GM23338 (cell line): Measurements from ENCODE around the gene IFNG-AS1. TPM values are rescaled to one million over a fixed set of nuclear protein-coding genes. Genes with fewer than 3 reads are reported as not detected.

Experiments
- ATAC-seq: fragments of 200-7000 bp; cut with Tn5 transposase; 3 replicates; pipeline ENCODE4 v1.9.1; 2020
- DNase-seq: peaks from one replicate; pipeline ENCODE4 v3.0.0-alpha.2; 2015; ENCODE audit warnings: low spot score
- H2AFZ ChIP-seq: fragments of 200-600 bp; sonication (generic); 2 replicates; pipeline ENCODE4 v1.8.0; 2016; ENCODE audit warnings: antibody characterized with exemption, mild to moderate bottlenecking, moderate library complexity
- H3F3A ChIP-seq: fragments of 200-600 bp; sonication (generic); replicated peaks from 2 replicates; pipeline ENCODE4 v1.8.0; 2017; ENCODE audit warnings: antibody characterized with exemption, mixed run types, low read depth
- H3K27ac ChIP-seq: fragments of 200-600 bp; sonication (generic); 2 replicates; pipeline ENCODE4 v1.6.1; 2016; ENCODE audit warnings: low read depth
- H3K27me3 ChIP-seq: fragments of 200-600 bp; sonication (generic); 2 replicates; pipeline ENCODE4 v1.8.0; 2016; ENCODE audit warnings: mild to moderate bottlenecking, mixed run types, moderate library complexity; ENCODE audit not compliant: insufficient read depth
- H3K36me3 ChIP-seq: fragments of 200-600 bp; sonication (generic); 2 replicates; pipeline ENCODE4 v1.8.0; 2016; ENCODE audit warnings: mild to moderate bottlenecking; ENCODE audit not compliant: insufficient read depth
- H3K4me1 ChIP-seq: fragments of 200-600 bp; sonication (generic); 2 replicates; pipeline ENCODE4 v1.8.0; 2016; ENCODE audit warnings: mild to moderate bottlenecking, moderate library complexity; ENCODE audit not compliant: insufficient read depth
- H3K4me2 ChIP-seq: fragments of 200-600 bp; sonication (generic); 2 replicates; pipeline ENCODE4 v1.7.1; 2017; ENCODE audit warnings: mixed run types
- H3K4me3 ChIP-seq: fragments of 200-600 bp; sonication (generic); 2 replicates; pipeline ENCODE4 v1.6.1; 2016; ENCODE audit warnings: mixed run types
- H3K79me2 ChIP-seq: fragments of 200-600 bp; sonication (generic); replicated peaks from 2 replicates; pipeline ENCODE4 v1.8.0; 2017; ENCODE audit warnings: mild to moderate bottlenecking; ENCODE audit not compliant: insufficient read depth
- H3K9me2 ChIP-seq: fragments of 200-600 bp; sonication (generic); 2 replicates; pipeline ENCODE4 v1.8.0; 2017; ENCODE audit not compliant: insufficient read depth
- H4K20me1 ChIP-seq: fragments of 200-600 bp; sonication (generic); replicated peaks from 2 replicates; pipeline ENCODE4 v1.8.0; 2017; ENCODE audit warnings: mild to moderate bottlenecking; ENCODE audit not compliant: insufficient read depth
- H3K27ac Mint-ChIP-seq: 2 replicates; pipeline ENCODE4 v1.8.0; 2020; ENCODE audit warnings: inconsistent platforms, mild to moderate bottlenecking, moderate library complexity, mixed read lengths
- H3K27me3 Mint-ChIP-seq: 3 replicates; pipeline ENCODE4 v1.8.0; 2022; ENCODE audit warnings: low read depth, mild to moderate bottlenecking, moderate library complexity, mixed read lengths, inconsistent platforms; ENCODE audit not compliant: insufficient read depth, poor library complexity
- H3K36me3 Mint-ChIP-seq: 3 replicates; pipeline ENCODE4 v1.8.0; 2021; ENCODE audit warnings: low read depth, mild to moderate bottlenecking, inconsistent platforms, moderate library complexity, mixed read lengths
- H3K4me1 Mint-ChIP-seq: 3 replicates; pipeline ENCODE4 v1.8.0; 2020; ENCODE audit warnings: mild to moderate bottlenecking, inconsistent platforms, mixed read lengths
- H3K4me3 Mint-ChIP-seq: 3 replicates; pipeline ENCODE4 v1.8.0; 2021; ENCODE audit warnings: moderate library complexity, mild to moderate bottlenecking, inconsistent platforms, mixed read lengths
- H3K9me3 Mint-ChIP-seq: 3 replicates; pipeline ENCODE4 v1.8.0; 2020; ENCODE audit warnings: moderate library complexity, mild to moderate bottlenecking, inconsistent platforms, mixed read lengths
- CREB1 ChIP-seq: fragments of 250-450 bp; sonication (Bioruptor Pico); IDR thresholded peaks from 2 replicates; pipeline ENCODE4 v1.5.0; 2020; ENCODE audit warnings: low read depth, mild to moderate bottlenecking, moderate library complexity
- EZH2 ChIP-seq: fragments of 200-600 bp; sonication (generic); IDR thresholded peaks from one replicate; pipeline ENCODE4 v1.8.0; 2017; ENCODE audit warnings: antibody characterized with exemption, mild to moderate bottlenecking, low read depth; ENCODE audit not compliant: unreplicated experiment
- EZH2phosphoT487 ChIP-seq: fragments of 200-600 bp; sonication (generic); IDR thresholded peaks from one replicate; pipeline ENCODE4 v1.8.1; 2018; ENCODE audit warnings: antibody characterized with exemption; ENCODE audit not compliant: unreplicated experiment
- JUNB ChIP-seq: IDR thresholded peaks from one replicate; pipeline ENCODE4 v1.6.1; 2016; ENCODE audit warnings: antibody characterized with exemption; ENCODE audit not compliant: unreplicated experiment
- NANOG ChIP-seq: IDR thresholded peaks from 2 replicates; pipeline ENCODE4 v1.6.1; 2016; ENCODE audit warnings: antibody characterized with exemption, borderline replicate concordance
- POLR2AphosphoS5 ChIP-seq: IDR thresholded peaks from 2 replicates; pipeline ENCODE4 v1.6.1; 2016; ENCODE audit warnings: antibody characterized with exemption, low read depth
- STAT1 ChIP-seq: IDR thresholded peaks from one replicate; pipeline ENCODE4 v1.6.1; 2016; ENCODE audit warnings: antibody characterized with exemption; ENCODE audit not compliant: unreplicated experiment
- ZNF114 ChIP-seq: fragments of 250-450 bp; sonication (Bioruptor Pico); IDR thresholded peaks from 2 replicates; pipeline ENCODE4 v1.5.0; 2020; ENCODE audit warnings: mild to moderate bottlenecking, moderate library complexity
- ZNF331 ChIP-seq: fragments of 250-450 bp; sonication (Bioruptor Pico); IDR thresholded peaks from 2 replicates; pipeline ENCODE4 v1.5.0; 2020; ENCODE audit warnings: low read depth, mild to moderate bottlenecking, moderate library complexity
- polyA plus RNA-seq: library from polyadenylated mRNA; unstranded; fragments of >200 nt; fragmentation: Nextera tagmentation; extraction: Ambion mirVana; gene quantifications from 2 replicates; pipeline ENCODE4 v1.2.1, GENCODE V29; 2016
- total RNA-seq: library from RNA; depleted of rRNA; stranded (reverse); fragments of >200 nt; shearing (Covaris generic); gene quantifications from 2 replicates; pipeline ENCODE4 v1.2.3, GENCODE V29; 2014
- TF ChIP-seq, protein P1 (sequence below): IDR thresholded peaks from 2 replicates; pipeline ENCODE4 v1.6.1; 2016; ENCODE audit warnings: antibody characterized with exemption
- TF ChIP-seq, protein P2 (sequence below), 2 experiments: fragments of 200-600 bp in 1 of 2; sonication (generic) in 1 of 2; conservative IDR thresholded peaks; 2 replicates each; pipeline versions ENCODE4 v1.5.1 to v1.6.1; 2016 to 2017; ENCODE audit warnings: antibody characterized with exemption in 2 of 2, low read depth in 2 of 2, mild to moderate bottlenecking in 2 of 2, moderate library complexity in 1 of 2
- TF ChIP-seq, protein P3 (sequence below): IDR thresholded peaks from one replicate; pipeline ENCODE4 v1.6.1; 2018; ENCODE audit warnings: antibody characterized with exemption; ENCODE audit not compliant: unreplicated experiment

Gene IFNG-AS1
- total and polyA plus RNA-seq, 2 experiments from 2014 or later, result not detected

DNA sequence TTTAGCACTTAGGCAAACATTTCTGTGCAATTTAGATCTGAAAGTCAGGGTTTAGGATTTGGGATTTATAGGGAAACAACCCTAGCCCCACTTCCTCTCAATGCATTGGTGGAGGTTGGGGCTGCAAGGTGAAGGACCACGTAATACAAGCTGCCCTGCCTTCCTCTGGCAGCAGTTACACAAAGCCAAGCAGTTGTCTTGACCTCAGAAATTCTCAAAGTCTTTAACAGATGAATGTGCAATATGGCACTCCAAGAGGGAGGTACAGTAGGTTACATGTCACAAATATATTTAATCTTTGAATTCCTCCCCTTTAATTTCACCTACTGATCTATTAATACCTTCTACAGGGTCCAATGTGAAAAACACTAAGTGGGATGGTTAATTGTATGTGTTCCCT lies 23.9 kb downstream of the IFNG-AS1 start:
- Histone ChIP-seq H3K4me3 (no peak overlapping the region), H3K4me1 (peaks cover 8% of the 10 kb centered on the region; the same call in 1 of the 2 replicates), H2AFZ (no peak overlapping the region), H3K9me2 (peaks cover 19% of the 10 kb centered on the region; the same call in 1 of the 2 replicates), H4K20me1 (no peaks in the 10 kb centered on the region), H3K79me2 (no peaks in the 10 kb centered on the region), H3K27me3 (no peaks in the 10 kb centered on the region), H3K4me2 (no peak overlapping the region), H3F3A (no peaks in the 10 kb centered on the region), H3K27ac (no peak overlapping the region), H3K36me3 (no peaks in the 10 kb centered on the region)
- Mint-ChIP-seq H3K27ac (no peak overlapping the region), H3K4me3 (no peak overlapping the region), H3K4me1 (peaks cover 13% of the 10 kb centered on the region; the same call in 2 of the 3 replicates), H3K36me3 (no peaks in the 10 kb centered on the region), H3K27me3 (peaks cover 1% of the 10 kb centered on the region), H3K9me3 (no peaks in the 10 kb centered on the region; the same call in 2 of the 3 replicates)
- ATAC-seq (no peak), DNase-seq (no peak)
- TF ChIP-seq POLR2AphosphoS5 (no peak), CREB1 (CRISPR knock-in tag) (no peak), ZNF114 (CRISPR knock-in tag) (no peak), NANOG (no peak), JUNB (no peak), STAT1 (no peak), EZH2phosphoT487 (no peak), ZNF331 (no peak), EZH2 (no peak)
- TF ChIP-seq, protein P1, sequence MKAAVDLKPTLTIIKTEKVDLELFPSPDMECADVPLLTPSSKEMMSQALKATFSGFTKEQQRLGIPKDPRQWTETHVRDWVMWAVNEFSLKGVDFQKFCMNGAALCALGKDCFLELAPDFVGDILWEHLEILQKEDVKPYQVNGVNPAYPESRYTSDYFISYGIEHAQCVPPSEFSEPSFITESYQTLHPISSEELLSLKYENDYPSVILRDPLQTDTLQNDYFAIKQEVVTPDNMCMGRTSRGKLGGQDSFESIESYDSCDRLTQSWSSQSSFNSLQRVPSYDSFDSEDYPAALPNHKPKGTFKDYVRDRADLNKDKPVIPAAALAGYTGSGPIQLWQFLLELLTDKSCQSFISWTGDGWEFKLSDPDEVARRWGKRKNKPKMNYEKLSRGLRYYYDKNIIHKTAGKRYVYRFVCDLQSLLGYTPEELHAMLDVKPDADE, result no peak
- TF ChIP-seq, protein P2, sequence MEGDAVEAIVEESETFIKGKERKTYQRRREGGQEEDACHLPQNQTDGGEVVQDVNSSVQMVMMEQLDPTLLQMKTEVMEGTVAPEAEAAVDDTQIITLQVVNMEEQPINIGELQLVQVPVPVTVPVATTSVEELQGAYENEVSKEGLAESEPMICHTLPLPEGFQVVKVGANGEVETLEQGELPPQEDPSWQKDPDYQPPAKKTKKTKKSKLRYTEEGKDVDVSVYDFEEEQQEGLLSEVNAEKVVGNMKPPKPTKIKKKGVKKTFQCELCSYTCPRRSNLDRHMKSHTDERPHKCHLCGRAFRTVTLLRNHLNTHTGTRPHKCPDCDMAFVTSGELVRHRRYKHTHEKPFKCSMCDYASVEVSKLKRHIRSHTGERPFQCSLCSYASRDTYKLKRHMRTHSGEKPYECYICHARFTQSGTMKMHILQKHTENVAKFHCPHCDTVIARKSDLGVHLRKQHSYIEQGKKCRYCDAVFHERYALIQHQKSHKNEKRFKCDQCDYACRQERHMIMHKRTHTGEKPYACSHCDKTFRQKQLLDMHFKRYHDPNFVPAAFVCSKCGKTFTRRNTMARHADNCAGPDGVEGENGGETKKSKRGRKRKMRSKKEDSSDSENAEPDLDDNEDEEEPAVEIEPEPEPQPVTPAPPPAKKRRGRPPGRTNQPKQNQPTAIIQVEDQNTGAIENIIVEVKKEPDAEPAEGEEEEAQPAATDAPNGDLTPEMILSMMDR (conservative IDR thresholded peaks at IDR 0.05; ENCODE audit: low read depth in 2 of 2), result no peak
- TF ChIP-seq, protein P3, sequence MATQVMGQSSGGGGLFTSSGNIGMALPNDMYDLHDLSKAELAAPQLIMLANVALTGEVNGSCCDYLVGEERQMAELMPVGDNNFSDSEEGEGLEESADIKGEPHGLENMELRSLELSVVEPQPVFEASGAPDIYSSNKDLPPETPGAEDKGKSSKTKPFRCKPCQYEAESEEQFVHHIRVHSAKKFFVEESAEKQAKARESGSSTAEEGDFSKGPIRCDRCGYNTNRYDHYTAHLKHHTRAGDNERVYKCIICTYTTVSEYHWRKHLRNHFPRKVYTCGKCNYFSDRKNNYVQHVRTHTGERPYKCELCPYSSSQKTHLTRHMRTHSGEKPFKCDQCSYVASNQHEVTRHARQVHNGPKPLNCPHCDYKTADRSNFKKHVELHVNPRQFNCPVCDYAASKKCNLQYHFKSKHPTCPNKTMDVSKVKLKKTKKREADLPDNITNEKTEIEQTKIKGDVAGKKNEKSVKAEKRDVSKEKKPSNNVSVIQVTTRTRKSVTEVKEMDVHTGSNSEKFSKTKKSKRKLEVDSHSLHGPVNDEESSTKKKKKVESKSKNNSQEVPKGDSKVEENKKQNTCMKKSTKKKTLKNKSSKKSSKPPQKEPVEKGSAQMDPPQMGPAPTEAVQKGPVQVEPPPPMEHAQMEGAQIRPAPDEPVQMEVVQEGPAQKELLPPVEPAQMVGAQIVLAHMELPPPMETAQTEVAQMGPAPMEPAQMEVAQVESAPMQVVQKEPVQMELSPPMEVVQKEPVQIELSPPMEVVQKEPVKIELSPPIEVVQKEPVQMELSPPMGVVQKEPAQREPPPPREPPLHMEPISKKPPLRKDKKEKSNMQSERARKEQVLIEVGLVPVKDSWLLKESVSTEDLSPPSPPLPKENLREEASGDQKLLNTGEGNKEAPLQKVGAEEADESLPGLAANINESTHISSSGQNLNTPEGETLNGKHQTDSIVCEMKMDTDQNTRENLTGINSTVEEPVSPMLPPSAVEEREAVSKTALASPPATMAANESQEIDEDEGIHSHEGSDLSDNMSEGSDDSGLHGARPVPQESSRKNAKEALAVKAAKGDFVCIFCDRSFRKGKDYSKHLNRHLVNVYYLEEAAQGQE, result no peak
